IMR-90 (cell line): ENCODE results near the gene MTMR3.

Experiments
- BHLHE40 ChIP-seq: fragments of 150-350 bp; IDR thresholded peaks from 2 replicates; pipeline ENCODE4 v1.6.1; 2016; ENCODE audit warnings: mild to moderate bottlenecking, low read depth, low read length
- FOS ChIP-seq: fragments of 150-350 bp; IDR thresholded peaks from 2 replicates; pipeline ENCODE4 v1.6.1; 2016; ENCODE audit warnings: low read depth, low read length
- MAFK ChIP-seq: IDR thresholded peaks from 2 replicates; pipeline ENCODE4 v1.6.1; 2012; ENCODE audit warnings: low read depth, low read length, improper control_type of control experiment
- MXI1 ChIP-seq: IDR thresholded peaks from 2 replicates; pipeline ENCODE4 v1.6.1; 2012; ENCODE audit warnings: low read depth, mild to moderate bottlenecking, low read length, moderate library complexity, borderline replicate concordance
- POLR2A ChIP-seq: IDR thresholded peaks from 2 replicates; pipeline ENCODE4 v1.6.1; 2012; ENCODE audit warnings: mild to moderate bottlenecking, low read depth, low read length
- RAD21 ChIP-seq: IDR thresholded peaks from 2 replicates; pipeline ENCODE4 v1.6.1; 2012; ENCODE audit warnings: low read length, improper control_type of control experiment
- TF ChIP-seq, protein P1 (sequence below): fragments of 150-350 bp; IDR thresholded peaks from 2 replicates; pipeline ENCODE4 v1.6.1; 2016; ENCODE audit warnings: low read depth, mild to moderate bottlenecking, low read length, moderate library complexity, borderline replicate concordance
- TF ChIP-seq, protein P2 (sequence below): conservative IDR thresholded peaks from 2 replicates; pipeline ENCODE4 v1.5.1; 2012; ENCODE audit warnings: mild to moderate bottlenecking, low read depth, low read length, improper control_type of control experiment

DNA sequence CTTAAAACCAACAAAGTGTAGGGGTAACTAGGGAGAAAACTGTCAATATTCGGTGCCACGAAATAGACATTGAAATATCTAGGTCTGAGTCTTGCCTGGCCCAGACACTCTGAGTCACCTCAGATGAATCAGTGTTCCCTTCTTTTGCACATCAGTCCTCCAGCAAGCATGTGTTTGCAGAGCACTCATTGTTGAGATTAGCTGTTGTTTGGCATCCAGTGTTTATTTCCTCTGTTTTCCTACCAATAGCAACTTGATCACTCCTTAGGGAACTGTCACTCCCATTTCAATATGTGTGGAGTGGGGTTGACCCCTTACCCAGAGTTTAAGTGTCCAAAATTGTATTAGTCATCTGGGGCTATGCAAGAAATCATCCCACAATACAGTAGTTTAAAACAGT, 40.2 kb upstream of the MTMR3 start:
- TF ChIP-seq, protein P1, sequence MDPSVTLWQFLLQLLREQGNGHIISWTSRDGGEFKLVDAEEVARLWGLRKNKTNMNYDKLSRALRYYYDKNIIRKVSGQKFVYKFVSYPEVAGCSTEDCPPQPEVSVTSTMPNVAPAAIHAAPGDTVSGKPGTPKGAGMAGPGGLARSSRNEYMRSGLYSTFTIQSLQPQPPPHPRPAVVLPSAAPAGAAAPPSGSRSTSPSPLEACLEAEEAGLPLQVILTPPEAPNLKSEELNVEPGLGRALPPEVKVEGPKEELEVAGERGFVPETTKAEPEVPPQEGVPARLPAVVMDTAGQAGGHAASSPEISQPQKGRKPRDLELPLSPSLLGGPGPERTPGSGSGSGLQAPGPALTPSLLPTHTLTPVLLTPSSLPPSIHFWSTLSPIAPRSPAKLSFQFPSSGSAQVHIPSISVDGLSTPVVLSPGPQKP, result no peak
- TF ChIP-seq, protein P2, sequence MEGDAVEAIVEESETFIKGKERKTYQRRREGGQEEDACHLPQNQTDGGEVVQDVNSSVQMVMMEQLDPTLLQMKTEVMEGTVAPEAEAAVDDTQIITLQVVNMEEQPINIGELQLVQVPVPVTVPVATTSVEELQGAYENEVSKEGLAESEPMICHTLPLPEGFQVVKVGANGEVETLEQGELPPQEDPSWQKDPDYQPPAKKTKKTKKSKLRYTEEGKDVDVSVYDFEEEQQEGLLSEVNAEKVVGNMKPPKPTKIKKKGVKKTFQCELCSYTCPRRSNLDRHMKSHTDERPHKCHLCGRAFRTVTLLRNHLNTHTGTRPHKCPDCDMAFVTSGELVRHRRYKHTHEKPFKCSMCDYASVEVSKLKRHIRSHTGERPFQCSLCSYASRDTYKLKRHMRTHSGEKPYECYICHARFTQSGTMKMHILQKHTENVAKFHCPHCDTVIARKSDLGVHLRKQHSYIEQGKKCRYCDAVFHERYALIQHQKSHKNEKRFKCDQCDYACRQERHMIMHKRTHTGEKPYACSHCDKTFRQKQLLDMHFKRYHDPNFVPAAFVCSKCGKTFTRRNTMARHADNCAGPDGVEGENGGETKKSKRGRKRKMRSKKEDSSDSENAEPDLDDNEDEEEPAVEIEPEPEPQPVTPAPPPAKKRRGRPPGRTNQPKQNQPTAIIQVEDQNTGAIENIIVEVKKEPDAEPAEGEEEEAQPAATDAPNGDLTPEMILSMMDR, result no peak
- TF ChIP-seq MXI1, result peak; percentile 57; the same call in 1 of the 2 replicates
- no peak; the same call in 1 of the 2 replicates for TF ChIP-seq MAFK
- peak; percentile 94 for TF ChIP-seq FOS
- TF ChIP-seq RAD21, result no peak; the same call in 1 of the 2 replicates
- TF ChIP-seq BHLHE40, result peak; percentile 65
- no peak for TF ChIP-seq POLR2A
